K562 (cell line): ENCODE results near the gene CCDC50. TPM values are rescaled to one million over a fixed set of nuclear protein-coding genes. Genes with fewer than 3 reads are reported as not detected.

Source experiments
- CHD7 ChIP-seq: fragments of 200-600 bp; sonication (generic); IDR thresholded peaks from one replicate; pipeline ENCODE4 v1.6.1; 2012; ENCODE audit warnings: mild to moderate bottlenecking, low read depth, low read length, inconsistent platforms
- ZFP1 ChIP-seq: fragments of 450-650 bp; formaldehyde crosslinking; IDR thresholded peaks from 2 replicates; pipeline ENCODE4 v1.4.0; 2020; ENCODE audit warnings: mild to moderate bottlenecking, mixed read lengths
- ZNF184 ChIP-seq: sonication (generic); formaldehyde crosslinking; IDR thresholded peaks from 2 replicates; pipeline ENCODE4 v1.5.0; 2020; ENCODE audit warnings: missing genetic modification reagents
- polyA plus RNA-seq, 8 experiments: library from polyadenylated mRNA; depleted of rRNA in 4 of 8; stranded (reverse) in 5 of 8; unstranded in 3 of 8; fragments of >200 nt; fragmentation: Nextera tagmentation in 2 of 8; fragmentation: Illumina TruSeq in 1 of 8; extraction: Ambion mirVana in 2 of 8; extraction: Trizol in 1 of 8; gene quantifications; 2 replicates each; pipeline versions ENCODE4 v1.2.1 to v1.2.3, GENCODE V29; 2011 to 2014; ENCODE audit warnings: inconsistent platforms in 1 of 8, missing spikeins in 1 of 8
- total RNA-seq, 7 experiments: library from RNA; depleted of rRNA in 6 of 7; stranded (reverse); fragments of >200 nt in 6 of 7; fragmentation: Illumina TruSeq in 2 of 7; extraction: Trizol in 2 of 7; gene quantifications; 2 replicates each; pipeline versions ENCODE4 v1.2.1 to v1.2.3, GENCODE V29; 2011 to 2021; ENCODE audit warnings: low replicate concordance in 1 of 7
- TF ChIP-seq, protein P1 (sequence below): fragments of 450-650 bp; IDR thresholded peaks from 2 replicates; pipeline ENCODE4 v1.6.1; 2016; ENCODE audit warnings: antibody characterized with exemption

Gene CCDC50
- total and polyA plus RNA-seq, 9 of the 15 experiments (the other 6 are each of a cell fraction or from before 2014, with no cell fraction given) = 8.4 to 63.4 (median 40.4) TPM

GRCh38 chr3:191399918-191400317, 70.7 kb downstream of the CCDC50 start (continued):
- TF ChIP-seq CHD7 = no peak
- TF ChIP-seq, protein P1, sequence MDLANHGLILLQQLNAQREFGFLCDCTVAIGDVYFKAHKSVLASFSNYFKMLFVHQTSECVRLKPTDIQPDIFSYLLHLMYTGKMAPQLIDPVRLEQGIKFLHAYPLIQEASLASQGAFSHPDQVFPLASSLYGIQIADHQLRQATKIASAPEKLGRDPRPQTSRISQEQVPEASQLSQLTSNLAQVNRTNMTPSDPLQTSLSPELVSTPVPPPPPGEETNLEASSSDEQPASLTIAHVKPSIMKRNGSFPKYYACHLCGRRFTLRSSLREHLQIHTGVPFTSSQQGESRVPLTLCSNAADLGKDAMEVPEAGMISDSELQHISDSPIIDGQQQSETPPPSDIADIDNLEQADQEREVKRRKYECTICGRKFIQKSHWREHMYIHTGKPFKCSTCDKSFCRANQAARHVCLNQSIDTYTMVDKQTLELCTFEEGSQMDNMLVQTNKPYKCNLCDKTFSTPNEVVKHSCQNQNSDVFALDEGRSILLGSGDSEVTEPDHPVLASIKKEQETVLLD = no peak
- no peak for TF ChIP-seq ZFP1 (CRISPR knock-in tag)
- no peak for TF ChIP-seq ZNF184 (CRISPR knock-in tag)
